GM12878 (cell line): ENCODE measurements around the gene PGLYRP2. TPM values are rescaled to one million over a fixed set of nuclear protein-coding genes. Genes with fewer than 3 reads are reported as not detected.

Experiments
- ATAC-seq: fragments of 200-7000 bp; cut with Tn5 transposase; 3 replicates; pipeline ENCODE4 v1.9.1; 2020; ENCODE audit warnings: mild to moderate bottlenecking, moderate library complexity
- BruUV-seq: library from RNA; stranded (reverse); fragments of 400-500 nt; replicated peaks from 2 replicates; lab custom pipeline; 2021; lab: Mats Ljungman, UMichigan
- CTCF ChIA-PET: fragments of 300-600 bp; sonication (Branson Sonifier 250); formaldehyde crosslinking; extraction: SDS; loops from one replicate; lab custom pipeline; 2021; ENCODE audit warnings: inconsistent platforms; lab: Yijun Ruan, JAX
- POLR2A ChIA-PET: fragments of 350-600 bp; formaldehyde crosslinking; extraction: SDS; loops from one replicate; lab custom pipeline; 2021; ENCODE audit warnings: inconsistent platforms; lab: Charles Lee
- RAD21 ChIA-PET: fragments of 300-600 bp; sonication (Branson Sonifier 250); formaldehyde crosslinking; loops from one replicate; lab custom pipeline; 2023; ENCODE audit warnings: antibody characterized with exemption; ENCODE audit not compliant: unreplicated experiment; lab: Charles Lee
- SMC1A ChIA-PET: fragments of 300-600 bp; sonication (Branson Sonifier 250); formaldehyde crosslinking; loops from one replicate; lab custom pipeline; 2023; ENCODE audit not compliant: unreplicated experiment, uncharacterized antibody; lab: Charles Lee
- DNase-seq: peaks from one replicate; pipeline ENCODE4 v3.0.0-alpha.2; 2011; ENCODE audit warnings: low read depth, low spot score
- FAIRE-seq: peaks from 3 replicates; lab custom pipeline; 2011; peaks lifted over from hg19 to GRCh38; lab: Jason Lieb, UNC
- H2AFZ ChIP-seq: 2 replicates; pipeline ENCODE4 v1.6.0; 2011; ENCODE audit warnings: low read depth, low read length, control low read depth; ENCODE audit not compliant: control insufficient read depth
- H3K27ac ChIP-seq: 2 replicates; pipeline ENCODE4 v1.5.1; 2011; ENCODE audit warnings: control low read depth; ENCODE audit not compliant: control insufficient read depth, insufficient read depth
- H3K27me3 ChIP-seq, 2 experiments: replicated peaks in 1 of 2; 2 replicates each; pipeline versions ENCODE4 v1.6.0 to v1.6.1; 2011; ENCODE audit warnings: low read length in 1 of 2; ENCODE audit not compliant: control insufficient read depth in 2 of 2, insufficient read depth in 2 of 2
- H3K36me3 ChIP-seq, 2 experiments: 2 replicates each; pipeline ENCODE4 v1.5.1; 2011; ENCODE audit warnings: low read length in 1 of 2; ENCODE audit not compliant: control insufficient read depth in 2 of 2, insufficient read depth in 2 of 2
- H3K4me1 ChIP-seq: 2 replicates; pipeline ENCODE4 v1.6.1; 2011; ENCODE audit warnings: mild to moderate bottlenecking, low read length, moderate library complexity, mixed read lengths; ENCODE audit not compliant: control insufficient read depth, insufficient read depth
- H3K4me2 ChIP-seq: 2 replicates; pipeline ENCODE4 v1.6.0; 2011; ENCODE audit warnings: control low read depth; ENCODE audit not compliant: control insufficient read depth, insufficient read depth
- H3K4me3 ChIP-seq: fragments of 200-600 bp; sonication (generic); 2 replicates; pipeline ENCODE4 v1.5.1; 2016
- H3K79me2 ChIP-seq: 2 replicates; pipeline ENCODE4 v1.6.0; 2011; ENCODE audit warnings: low read length; ENCODE audit not compliant: control insufficient read depth, insufficient read depth
- H3K9ac ChIP-seq: 2 replicates; pipeline ENCODE4 v1.8.0; 2011; ENCODE audit warnings: low read length, control low read depth, mixed read lengths; ENCODE audit not compliant: control insufficient read depth, insufficient read depth
- H3K9me3 ChIP-seq: replicated peaks from 3 replicates; pipeline ENCODE4 v1.5.1; 2011; ENCODE audit warnings: mild to moderate bottlenecking, low read length; ENCODE audit not compliant: control insufficient read depth, insufficient read depth
- H4K20me1 ChIP-seq: 2 replicates; pipeline ENCODE4 v1.6.0; 2011; ENCODE audit not compliant: control insufficient read depth, insufficient read depth
- BACH1 ChIP-seq: fragments of 450-650 bp; IDR thresholded peaks from 2 replicates; pipeline ENCODE4 v1.6.1; 2017; ENCODE audit warnings: mild to moderate bottlenecking, borderline replicate concordance
- MAX ChIP-seq: IDR thresholded peaks from 2 replicates; pipeline ENCODE4 v1.6.1; 2012; ENCODE audit warnings: low read depth, low read length, improper control_type of control experiment
- MLLT1 ChIP-seq: fragments of 450-650 bp; IDR thresholded peaks from 2 replicates; pipeline ENCODE4 v1.6.1; 2016; ENCODE audit warnings: mild to moderate bottlenecking
- MXI1 ChIP-seq: fragments of 150-350 bp; IDR thresholded peaks from 2 replicates; pipeline ENCODE4 v1.6.1; 2011; ENCODE audit warnings: low read depth, mild to moderate bottlenecking, inconsistent platforms, low read length, improper control_type of control experiment
- PAX5 ChIP-seq: IDR thresholded peaks from 2 replicates; pipeline ENCODE4 v1.6.1; 2011; ENCODE audit warnings: low read depth, low read length, borderline replicate concordance
- POLR2A ChIP-seq: IDR thresholded peaks from 2 replicates; pipeline ENCODE4 v1.6.1; 2011; ENCODE audit warnings: low read depth, mild to moderate bottlenecking, low read length
- STAT3 ChIP-seq: IDR thresholded peaks from 2 replicates; pipeline ENCODE4 v1.6.1; 2011; ENCODE audit warnings: low read depth, low read length, improper control_type of control experiment
- ZBTB11 ChIP-seq: fragments of 450-650 bp; formaldehyde crosslinking; IDR thresholded peaks from 2 replicates; pipeline ENCODE4 v1.5.0; 2022; ENCODE audit warnings: mild to moderate bottlenecking, missing genetic modification characterization
- WGBS: methylation state at CpG from one replicate; pipeline ENCODE4 v1.1.6; 2016; ENCODE audit warnings: low lambda C conversion rate; ENCODE audit not compliant: insufficient replicate concordance, insufficient coverage; ENCODE audit errors: missing lambda C conversion rate; 5-methylcytosine and 5-hydroxymethylcytosine counted together
- in situ Hi-C: fragments of 300-500 bp; cut with MboI; formaldehyde crosslinking; loops from 9 replicates; pipeline ENCODE4 v1.14.3; 2018; ENCODE audit warnings: mixed read lengths
- intact Hi-C: fragments of 100-400 bp; cut with micrococcal nuclease; formaldehyde crosslinking; loops from one replicate; pipeline ENCODE4 v1.14.2; 2022; ENCODE audit not compliant: unreplicated experiment
- polyA plus RNA-seq, 11 experiments: library from polyadenylated mRNA; depleted of rRNA in 4 of 11; unstranded in 6 of 11; stranded (reverse) in 5 of 11; fragments of >200 nt; fragmentation: Nextera tagmentation in 4 of 11; fragmentation: Illumina TruSeq in 1 of 11; extraction: Ambion mirVana in 4 of 11; extraction: Trizol in 1 of 11; gene quantifications; 1 replicate in 1 of 11; 2 replicates in 10 of 11; pipeline versions ENCODE4 v1.2.1 to v1.2.3, GENCODE V29; 2011 to 2016; ENCODE audit warnings: inconsistent platforms in 2 of 11, missing spikeins in 2 of 11, low read depth in 1 of 11
- total RNA-seq, 4 experiments: library from RNA; depleted of rRNA in 3 of 4; stranded (reverse); fragments of >200 nt in 3 of 4; fragmentation: Illumina TruSeq in 1 of 4; extraction: Trizol in 1 of 4; gene quantifications; 2 replicates each; pipeline versions ENCODE4 v1.2.1 to v1.2.3, GENCODE V29; 2013 to 2021

Gene PGLYRP2
- total and polyA plus RNA-seq, 10 of the 15 experiments (the other 5 are each of a cell fraction or from before 2014, with no cell fraction given), result 0.15 to 0.48 (median 0.26) TPM; not detected in 5

- Histone ChIP-seq H3K27ac (no peak overlapping the region), H3K4me1 (peaks cover 10% of the 10 kb centered on the region), H3K79me2 (peaks cover 32% of the 10 kb centered on the region), H4K20me1 (no peaks in the 10 kb centered on the region), H3K36me3 (peaks cover 13 to 40% of the 10 kb centered on the region in 2 experiments), H3K4me3 (no peak overlapping the region), H3K9ac (no peak overlapping the region)
- ChIA-PET CTCF (no interaction called here), POLR2A (no interaction called here)
- intact Hi-C loops, result no loop called here
- no TSS peak for BruUV-seq
- over 99% methylated on average over 19 of the region's 35 CpGs for WGBS
- TF ChIP-seq MAX, result no peak
- 0 out of 2 replicates have a peak, but pooled peaks have one; percentile 13 for TF ChIP-seq POLR2A
- TF ChIP-seq, all 136 proteins: peak for 1
- no peaks in the 10 kb centered on the region for H3K27me3 ChIP-seq
- ATAC-seq (no peak), DNase-seq (no peak), FAIRE-seq (no peak)
- SMC1A ChIA-PET, result interaction anchor here (1.0 kb wide), 1 partner anchor 8 kb away, joined by 4 read pairs; no protein-coding TSS in a partner anchor
- in situ Hi-C loops, result loop anchor here (5.0 kb wide), 1 partner anchor 129 kb away; no protein-coding TSS in a partner anchor
- H2AFZ ChIP-seq, result no peak overlapping the region
- H3K9me3 ChIP-seq, result no peaks in the 10 kb centered on the region; the same call in 2 of the 3 replicates
- RAD21 ChIA-PET, result no interaction called here
- H3K4me2 ChIP-seq, result no peak overlapping the region
Measured at GRCh38 chr19:15427991-15428471, 51.3 kb downstream of the PGLYRP2 start.

GRCh38 chr19:15427350-15427700 lies 52.0 kb downstream of the PGLYRP2 start:
- TF ChIP-seq ZBTB11, result no peak
- no peak for TF ChIP-seq STAT3
- no peak for TF ChIP-seq MLLT1
- no peak for TF ChIP-seq PAX5
- TF ChIP-seq MXI1, result no peak
- no peak for TF ChIP-seq BACH1
- no TSS peak for BruUV-seq
- ATAC-seq (no peak), FAIRE-seq (no peak), DNase-seq (no peak)
- intact Hi-C loops, result no loop called here
- Histone ChIP-seq H3K9me3 (no peaks in the 10 kb centered on the region; the same call in 2 of the 3 replicates), H2AFZ (no peak overlapping the region), H3K79me2 (peaks cover 28% of the 10 kb centered on the region), H3K4me2 (no peak overlapping the region), H3K4me1 (peaks cover 10% of the 10 kb centered on the region), H3K27me3 (no peaks in the 10 kb centered on the region), H3K36me3 (peaks cover 14 to 45% of the 10 kb centered on the region in 2 experiments), H3K9ac (no peak overlapping the region), H4K20me1 (no peaks in the 10 kb centered on the region), H3K27ac (no peak overlapping the region), H3K4me3 (no peak overlapping the region)
- POLR2A ChIA-PET, result no interaction called here
- RAD21 ChIA-PET, result no interaction called here
- in situ Hi-C loops, result loop anchor here (5.0 kb wide), 1 partner anchor 130 kb away; no protein-coding TSS in a partner anchor
- SMC1A ChIA-PET, result no interaction called here
- WGBS, result 98% methylated on average over 25 of the region's 25 CpGs
- CTCF ChIA-PET, result no interaction called here
